ENCODE data around the gene TEKT1. TPM values are rescaled to one million over a fixed set of nuclear protein-coding genes. Genes with fewer than 3 reads are reported as not detected.
A peak's percentile ranks its signal among the peaks of the same experiment; 100 is the strongest.
"Not testable (repeated sequence)": the region's sequence is repeated elsewhere in the genome, so short reads cannot be mapped to it uniquely, and the experiment has no call there.

TEKT1 gene
- total RNA-seq, 1 donor from 2014 or later = not detected

- no peak for DNase-seq (ENCODE audit: low spot score, unreplicated experiment)
- Mint-ChIP-seq H3K4me3 (ENCODE audit: low read depth) (no peak overlapping the region), H3K9me3 (ENCODE audit: low read depth) (peaks cover 12% of the 10 kb centered on the region), H3K36me3 (ENCODE audit: insufficient read depth) (peaks cover 5% of the 10 kb centered on the region), H3K27me3 (peaks cover 2% of the 10 kb centered on the region), H3K27ac (no peak overlapping the region), H3K4me1 (ENCODE audit: low read depth) (peaks cover 4% of the 10 kb centered on the region)
- TF ChIP-seq CTCF (IDR thresholded peaks at IDR 0.05; ENCODE audit: unreplicated experiment) = no peak
Observed at GRCh38 chr17:6856051-6856450, 24.5 kb upstream of the TEKT1 start.

GRCh38 chr17:6853764-6854442, 22.4 kb upstream of the TEKT1 start:
- TF ChIP-seq CTCF (IDR thresholded peaks at IDR 0.05; ENCODE audit: unreplicated experiment) = peak; percentile 63
- peaks cover 9% of the 10 kb centered on the region for H3K27me3 Mint-ChIP-seq
- H3K36me3 Mint-ChIP-seq (ENCODE audit: insufficient read depth) = no peaks in the 10 kb centered on the region
- peak overlapping the region; percentile 97 for H3K27ac Mint-ChIP-seq
- no peak for DNase-seq (ENCODE audit: low spot score, unreplicated experiment)
- H3K4me3 Mint-ChIP-seq (ENCODE audit: low read depth) = peak overlapping the region; percentile 82
- H3K4me1 Mint-ChIP-seq (ENCODE audit: low read depth) = peaks cover 4% of the 10 kb centered on the region
- H3K9me3 Mint-ChIP-seq (ENCODE audit: low read depth) = peaks cover 4% of the 10 kb centered on the region

GRCh38 chr17:6848545-6849179, 17.1 kb upstream of the TEKT1 start:
- peaks cover 29% of the 10 kb centered on the region for H3K27me3 Mint-ChIP-seq
- H3K4me1 Mint-ChIP-seq (ENCODE audit: low read depth); H3K36me3 Mint-ChIP-seq (ENCODE audit: insufficient read depth); H3K27ac Mint-ChIP-seq; H3K4me3 Mint-ChIP-seq (ENCODE audit: low read depth); H3K9me3 Mint-ChIP-seq (ENCODE audit: low read depth); DNase-seq (ENCODE audit: low spot score, unreplicated experiment): not testable (repeated sequence)

DNA sequence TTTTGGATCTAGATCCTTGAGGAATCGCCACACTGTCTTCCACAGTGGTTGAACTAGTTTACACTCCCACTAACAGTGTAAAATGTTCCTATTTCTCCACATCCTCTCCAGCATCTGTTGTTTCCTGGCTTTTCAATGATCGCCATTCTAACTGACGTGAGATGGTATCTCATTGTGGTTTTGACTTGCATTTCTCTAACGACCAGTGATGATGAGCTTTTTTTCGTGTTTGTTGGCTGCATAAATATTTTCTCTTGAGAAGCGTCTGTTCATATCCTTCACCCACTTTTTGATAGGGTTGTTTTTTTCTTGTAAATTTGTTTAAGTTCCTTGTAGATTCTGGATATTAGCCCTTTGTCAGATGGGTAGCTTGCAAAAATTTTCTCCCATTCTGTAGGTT, 14.6 kb upstream of the TEKT1 start:
- not testable (repeated sequence) for DNase-seq (ENCODE audit: low spot score, unreplicated experiment); H3K36me3 Mint-ChIP-seq (ENCODE audit: insufficient read depth); H3K9me3 Mint-ChIP-seq (ENCODE audit: low read depth); H3K27ac Mint-ChIP-seq; H3K4me1 Mint-ChIP-seq (ENCODE audit: low read depth); H3K4me3 Mint-ChIP-seq (ENCODE audit: low read depth)
- peaks cover 41% of the 10 kb centered on the region for H3K27me3 Mint-ChIP-seq

DNA sequence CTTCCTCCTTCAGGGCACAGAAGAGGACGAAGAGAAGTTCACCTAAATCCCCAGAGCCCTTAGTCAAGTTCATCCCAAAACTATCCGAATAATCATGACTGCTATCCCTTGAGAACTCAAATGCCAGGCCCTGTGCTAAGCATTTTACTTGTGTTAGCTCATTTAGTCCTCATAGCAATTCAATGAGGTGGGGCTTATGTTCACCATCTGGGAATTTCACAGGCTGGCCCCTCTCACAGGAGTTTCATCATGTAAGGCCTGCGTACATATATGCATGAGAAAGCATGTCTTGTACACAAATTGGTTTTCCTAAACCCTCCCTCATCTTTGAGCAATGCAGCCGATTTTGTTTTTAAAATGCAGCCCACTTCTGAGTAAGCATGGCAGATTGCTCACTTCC, 12.9 kb upstream of the TEKT1 start:
- H3K9me3 Mint-ChIP-seq (ENCODE audit: low read depth); H3K27ac Mint-ChIP-seq; H3K4me1 Mint-ChIP-seq (ENCODE audit: low read depth); DNase-seq (ENCODE audit: low spot score, unreplicated experiment); H3K4me3 Mint-ChIP-seq (ENCODE audit: low read depth); H3K36me3 Mint-ChIP-seq (ENCODE audit: insufficient read depth): not testable (repeated sequence)
- peaks cover 37% of the 10 kb centered on the region for H3K27me3 Mint-ChIP-seq

GRCh38 chr17:6843241-6843880, 11.8 kb upstream of the TEKT1 start:
- H3K27me3 Mint-ChIP-seq = peaks cover 40% of the 10 kb centered on the region
- H3K4me3 Mint-ChIP-seq (ENCODE audit: low read depth) = no peak overlapping the region
- no peaks in the 10 kb centered on the region for H3K9me3 Mint-ChIP-seq (ENCODE audit: low read depth)
- H3K36me3 Mint-ChIP-seq (ENCODE audit: insufficient read depth) = no peaks in the 10 kb centered on the region
- peak; percentile 68 for TF ChIP-seq CTCF (IDR thresholded peaks at IDR 0.05; ENCODE audit: unreplicated experiment)
- H3K4me1 Mint-ChIP-seq (ENCODE audit: low read depth) = no peaks in the 10 kb centered on the region
- no peak overlapping the region for H3K27ac Mint-ChIP-seq
- no peak for DNase-seq (ENCODE audit: low spot score, unreplicated experiment)

GRCh38 chr17:6841769-6842168, 10.2 kb upstream of the TEKT1 start:
- H3K27ac Mint-ChIP-seq; H3K36me3 Mint-ChIP-seq (ENCODE audit: insufficient read depth); H3K9me3 Mint-ChIP-seq (ENCODE audit: low read depth); H3K4me3 Mint-ChIP-seq (ENCODE audit: low read depth); DNase-seq (ENCODE audit: low spot score, unreplicated experiment); H3K4me1 Mint-ChIP-seq (ENCODE audit: low read depth): not testable (repeated sequence)
- peaks cover 50% of the 10 kb centered on the region for H3K27me3 Mint-ChIP-seq
